SU-DHL-6 (cell line): ENCODE data around the gene FOSL2.

Experiments
- H2AFZ ChIP-seq: fragments of 200-600 bp; sonication (generic); 2 replicates; pipeline ENCODE4 v1.6.1; 2014; ENCODE audit warnings: low read depth, mild to moderate bottlenecking, moderate library complexity, mixed read lengths, antibody characterized with exemption, low read length; ENCODE audit not compliant: severe bottlenecking
- H3F3A ChIP-seq: fragments of 200-600 bp; shearing (Covaris generic); 2 replicates; pipeline ENCODE4 v1.6.0; 2016; ENCODE audit warnings: antibody characterized with exemption, mild to moderate bottlenecking; ENCODE audit not compliant: insufficient read depth
- H3K27ac ChIP-seq: fragments of 200-600 bp; sonication (generic); 2 replicates; pipeline ENCODE4 v1.5.1; 2016; ENCODE audit warnings: low read depth, mild to moderate bottlenecking, low read length, moderate library complexity, mixed read lengths
- H3K27me3 ChIP-seq: fragments of 200-600 bp; sonication (generic), shearing (Covaris generic); 2 replicates; pipeline ENCODE4 v1.6.0; 2014; ENCODE audit warnings: mild to moderate bottlenecking, low read length
- H3K36me3 ChIP-seq: fragments of 200-600 bp; sonication (generic); 2 replicates; pipeline ENCODE4 v1.6.1; 2014; ENCODE audit warnings: mild to moderate bottlenecking, low read length, mixed read lengths
- H3K4me2 ChIP-seq: fragments of 300-600, 200-600 bp; shearing (Covaris generic), sonication (generic); 2 replicates; pipeline ENCODE4 v1.6.0; 2014; ENCODE audit warnings: low read length, low read depth, mild to moderate bottlenecking; ENCODE audit not compliant: poor library complexity, severe bottlenecking
- H3K4me3 ChIP-seq: fragments of 200-600 bp; sonication (generic); 2 replicates; pipeline ENCODE4 v1.5.1; 2014; ENCODE audit warnings: antibody characterized with exemption, low read length, mild to moderate bottlenecking, mixed read lengths; ENCODE audit not compliant: insufficient read depth, poor library complexity, severe bottlenecking
- H3K79me2 ChIP-seq: fragments of 200-600 bp; sonication (generic); 2 replicates; pipeline ENCODE4 v1.6.1; 2014; ENCODE audit warnings: mild to moderate bottlenecking, low read length, moderate library complexity; ENCODE audit not compliant: insufficient read depth
- H3K9ac ChIP-seq: fragments of 200-600 bp; sonication (generic); 2 replicates; pipeline ENCODE4 v1.7.0; 2014; ENCODE audit warnings: mild to moderate bottlenecking, low read length
- H3K9me2 ChIP-seq: fragments of 200-600 bp; sonication (generic); replicated peaks from 2 replicates; pipeline ENCODE4 v1.6.1; 2014; ENCODE audit warnings: low read length; ENCODE audit not compliant: insufficient read depth
- H3K9me3 ChIP-seq: fragments of 200-600 bp; sonication (generic); 2 replicates; pipeline ENCODE4 v1.6.1; 2014; ENCODE audit warnings: low read length, mixed read lengths; ENCODE audit not compliant: insufficient read depth
- H4K20me1 ChIP-seq: fragments of 200-600 bp; sonication (generic); 2 replicates; pipeline ENCODE4 v1.6.1; 2014; ENCODE audit warnings: low read depth, mild to moderate bottlenecking, antibody characterized with exemption, low read length, moderate library complexity, mixed read lengths
- CTCF ChIP-seq: fragments of 200-600 bp; sonication (generic); IDR thresholded peaks from one replicate; pipeline ENCODE4 v1.5.1; 2017; ENCODE audit warnings: antibody characterized with exemption, mild to moderate bottlenecking, low read length, moderate library complexity; ENCODE audit not compliant: insufficient read depth, poor library complexity, severe bottlenecking
- EZH2phosphoT487 ChIP-seq: fragments of 200-600 bp; sonication (generic), shearing (Covaris generic); conservative IDR thresholded peaks from 2 replicates; pipeline ENCODE4 v1.6.1; 2018; ENCODE audit warnings: mild to moderate bottlenecking, antibody characterized with exemption, low read length, moderate library complexity, mixed read lengths

The FOSL2 gene

GRCh38 chr2:28399956-28400355 is 7.3 kb downstream of the FOSL2 start:
- no peaks in the 10 kb centered on the region for H3K79me2 ChIP-seq
- no peak overlapping the region for H3K4me2 ChIP-seq
- 0 out of 2 replicates have a peak, but pooled peaks cover 3% of the 10 kb centered on the region for H3F3A ChIP-seq

GRCh38 chr2:28400419-28400818 is 7.8 kb downstream of the FOSL2 start:
- no peaks in the 10 kb centered on the region for H3K36me3 ChIP-seq
- H3K4me2 ChIP-seq: no peak overlapping the region
- TF ChIP-seq EZH2phosphoT487 (no peak), CTCF (no peak)

More at GRCh38 chr2:28399956-28400355, 7.3 kb downstream of the FOSL2 start:
- Histone ChIP-seq H3K27me3 (no peaks in the 10 kb centered on the region), H4K20me1 (no peaks in the 10 kb centered on the region), H3K36me3 (no peaks in the 10 kb centered on the region), H3K27ac (no peak overlapping the region), H3K9me2 (no peaks in the 10 kb centered on the region), H3K9ac (no peak overlapping the region), H3K4me3 (no peak overlapping the region), H2AFZ (no peak overlapping the region), H3K9me3 (no peaks in the 10 kb centered on the region)
- TF ChIP-seq EZH2phosphoT487 (no peak), CTCF (no peak)

GRCh38 chr2:28400921-28401320 is 8.3 kb downstream of the FOSL2 start:
- no peaks in the 10 kb centered on the region for H3K9me3 ChIP-seq
- H3K27me3 ChIP-seq: no peaks in the 10 kb centered on the region
- no peak overlapping the region for H3K4me2 ChIP-seq
- TF ChIP-seq CTCF (no peak), EZH2phosphoT487 (no peak)
- no peak overlapping the region for H2AFZ ChIP-seq
- H4K20me1 ChIP-seq: no peaks in the 10 kb centered on the region
- no peaks in the 10 kb centered on the region for H3F3A ChIP-seq
- no peaks in the 10 kb centered on the region for H3K9me2 ChIP-seq
- H3K27ac ChIP-seq: no peak overlapping the region
- no peak overlapping the region for H3K9ac ChIP-seq
- H3K79me2 ChIP-seq: no peaks in the 10 kb centered on the region
- no peak overlapping the region for H3K4me3 ChIP-seq
- H3K36me3 ChIP-seq: no peaks in the 10 kb centered on the region

More at GRCh38 chr2:28400419-28400818, 7.8 kb downstream of the FOSL2 start:
- Histone ChIP-seq H3K9me2 (no peaks in the 10 kb centered on the region), H3K9ac (no peak overlapping the region), H4K20me1 (no peaks in the 10 kb centered on the region), H3K27ac (no peak overlapping the region), H3K27me3 (no peaks in the 10 kb centered on the region), H3K79me2 (no peaks in the 10 kb centered on the region), H2AFZ (no peak overlapping the region), H3K4me3 (no peak overlapping the region), H3K9me3 (no peaks in the 10 kb centered on the region), H3F3A (no peaks in the 10 kb centered on the region)
